Neural cell (in vitro differentiated cells): ENCODE data around the gene LYSMD4.

Experiments used
- CTCF ChIP-seq: fragments of 450-650 bp; IDR thresholded peaks from 2 replicates; pipeline ENCODE4 v1.5.1; 2014; ENCODE audit warnings: antibody characterized with exemption, mild to moderate bottlenecking, moderate library complexity; ENCODE audit not compliant: poor library complexity, severe bottlenecking
- EZH2 ChIP-seq: fragments of 200-600, 300-800 bp; shearing (Covaris generic), sonication (generic); IDR thresholded peaks from 2 replicates; pipeline ENCODE4 v1.6.1; 2014; ENCODE audit warnings: antibody characterized with exemption, low read length, borderline replicate concordance, mild to moderate bottlenecking; ENCODE audit not compliant: insufficient read depth, poor library complexity, severe bottlenecking
- MXI1 ChIP-seq: fragments of 450-650 bp; conservative IDR thresholded peaks from 2 replicates; pipeline ENCODE4 v1.6.1; 2014; ENCODE audit warnings: antibody characterized with exemption, mild to moderate bottlenecking; ENCODE audit not compliant: poor library complexity, severe bottlenecking
- POLR2AphosphoS5 ChIP-seq: IDR thresholded peaks from 2 replicates; pipeline ENCODE4 v1.6.1; 2012
- RAD21 ChIP-seq: fragments of 450-650 bp; conservative IDR thresholded peaks from 2 replicates; pipeline ENCODE4 v1.6.1; 2014; ENCODE audit warnings: antibody characterized with exemption, mild to moderate bottlenecking, moderate library complexity
- SMC3 ChIP-seq: fragments of 450-650 bp; conservative IDR thresholded peaks from 2 replicates; pipeline ENCODE4 v1.6.1; 2014; ENCODE audit warnings: antibody characterized with exemption, mild to moderate bottlenecking, moderate library complexity; ENCODE audit not compliant: poor library complexity
- TAF1 ChIP-seq: IDR thresholded peaks from 2 replicates; pipeline ENCODE4 v1.6.1; 2012; ENCODE audit warnings: low read depth

- TF ChIP-seq CTCF (no peak), TAF1 (no peak), RAD21 (no peak), POLR2AphosphoS5 (no peak), EZH2 (no peak), MXI1 (no peak), SMC3 (no peak)
Measured at GRCh38 chr15:99716540-99717095, 16.6 kb downstream of the LYSMD4 start.
